GM18498 (cell line): ENCODE results near the gene NAP1L4.

ENCODE experiments used
- ATAC-seq: cut with Tn5 transposase; IDR thresholded peaks from one replicate; pipeline ENCODE4 v1.9.1; 2021; ENCODE audit warnings: mild to moderate bottlenecking, moderate library complexity; ENCODE audit not compliant: unreplicated experiment

NAP1L4 gene

GRCh38 chr11:3011891-3012885 is 20.1 kb upstream of the NAP1L4 start:
- no peak for ATAC-seq

- ATAC-seq, result no peak
Measured at GRCh38 chr11:3010521-3011275, 18.6 kb upstream of the NAP1L4 start.

- ATAC-seq, result no peak
Measured at GRCh38 chr11:3010004-3010403, 17.9 kb upstream of the NAP1L4 start.

GRCh38 chr11:3009481-3009880 is 17.4 kb upstream of the NAP1L4 start:
- ATAC-seq, result no peak

- ATAC-seq, result no peak
Measured at GRCh38 chr11:3008746-3009336, 16.7 kb upstream of the NAP1L4 start.

- no peak for ATAC-seq
Measured at GRCh38 chr11:3007404-3008010, 15.4 kb upstream of the NAP1L4 start.

- no peak for ATAC-seq
Measured at GRCh38 chr11:3006505-3007260, 14.6 kb upstream of the NAP1L4 start.

- no peak for ATAC-seq
Measured at GRCh38 chr11:3004481-3004880, 12.4 kb upstream of the NAP1L4 start.

GRCh38 chr11:3003396-3004231 is 11.5 kb upstream of the NAP1L4 start:
- ATAC-seq, result no peak

GRCh38 chr11:3002871-3003270 is 10.7 kb upstream of the NAP1L4 start:
- ATAC-seq, result no peak

GRCh38 chr11:3002351-3002861 is 10.3 kb upstream of the NAP1L4 start:
- ATAC-seq, result no peak

- ATAC-seq, result no peak
Measured at GRCh38 chr11:3001496-3001895, 9.4 kb upstream of the NAP1L4 start.

- no peak for ATAC-seq
Measured at GRCh38 chr11:3000032-3000961, 8.2 kb upstream of the NAP1L4 start.

GRCh38 chr11:2999464-2999998 is 7.4 kb upstream of the NAP1L4 start:
- ATAC-seq, result no peak

GRCh38 chr11:2998073-2998850 is 6.1 kb upstream of the NAP1L4 start:
- ATAC-seq, result no peak

GRCh38 chr11:2997406-2997805 is 5.3 kb upstream of the NAP1L4 start:
- no peak for ATAC-seq

- ATAC-seq, result no peak
Measured at GRCh38 chr11:2996976-2997375, 4.8 kb upstream of the NAP1L4 start.
